Endodermal cell (in vitro differentiated cells): Measurements from ENCODE around the gene EGFLAM. TPM values are rescaled to one million over a fixed set of nuclear protein-coding genes. Genes with fewer than 3 reads are reported as not detected.

ENCODE experiments used
- DNase-seq: peaks from one replicate; pipeline ENCODE4 v3.0.0-alpha.2; 2017
- H3K27ac ChIP-seq: 2 replicates; pipeline ENCODE4 v1.5.1; 2013; ENCODE audit warnings: mild to moderate bottlenecking, low read depth, low read length, moderate library complexity
- H3K27me3 ChIP-seq: 2 replicates; pipeline ENCODE4 v1.6.1; 2013; ENCODE audit warnings: mild to moderate bottlenecking, low read length, moderate library complexity; ENCODE audit not compliant: insufficient read depth, control insufficient read depth, poor library complexity, severe bottlenecking
- H3K36me3 ChIP-seq: 2 replicates; pipeline ENCODE4 v1.7.0; 2013; ENCODE audit warnings: mild to moderate bottlenecking, low read length, moderate library complexity; ENCODE audit not compliant: control insufficient read depth, insufficient read depth
- H3K4me1 ChIP-seq: one replicate; pipeline ENCODE4 v1.7.0; 2013; ENCODE audit warnings: low read length; ENCODE audit not compliant: control insufficient read depth, insufficient read depth
- H3K4me3 ChIP-seq: 2 replicates; pipeline ENCODE4 v1.5.1; 2013; ENCODE audit warnings: mild to moderate bottlenecking, low read length, moderate library complexity
- H3K9ac ChIP-seq: 2 replicates; pipeline ENCODE4 v1.6.1; 2013; ENCODE audit warnings: mild to moderate bottlenecking, low read length, moderate library complexity; ENCODE audit not compliant: poor library complexity, severe bottlenecking; ENCODE audit errors: extremely low read depth
- H3K9me3 ChIP-seq: 2 replicates; pipeline ENCODE4 v1.6.1; 2013; ENCODE audit warnings: mild to moderate bottlenecking, low read length, moderate library complexity; ENCODE audit not compliant: control insufficient read depth
- H3K27ac Mint-ChIP-seq: 2 replicates; pipeline ENCODE4 v1.8.0; 2020; ENCODE audit warnings: mixed read lengths
- H3K27me3 Mint-ChIP-seq: 2 replicates; pipeline ENCODE4 v1.8.0; 2021; ENCODE audit warnings: mild to moderate bottlenecking, mixed read lengths; ENCODE audit not compliant: insufficient read depth
- H3K36me3 Mint-ChIP-seq: 2 replicates; pipeline ENCODE4 v1.8.0; 2020; ENCODE audit warnings: low read depth, mixed read lengths
- H3K4me1 Mint-ChIP-seq: 2 replicates; pipeline ENCODE4 v1.8.0; 2020; ENCODE audit warnings: mixed read lengths
- H3K4me3 Mint-ChIP-seq: 2 replicates; pipeline ENCODE4 v1.8.0; 2020; ENCODE audit warnings: mild to moderate bottlenecking, moderate library complexity, mixed read lengths
- H3K9me3 Mint-ChIP-seq: 2 replicates; pipeline ENCODE4 v1.8.0; 2020; ENCODE audit warnings: mild to moderate bottlenecking, mixed read lengths
- WGBS, 2 experiments: methylation state at CpG; one replicate each; pipeline versions ENCODE4 v1.1.5 to v1.1.7; 2013; ENCODE audit warnings: missing lambda C conversion rate in 2 of 2, mixed read lengths in 1 of 2; ENCODE audit not compliant: insufficient coverage in 1 of 2, insufficient read length in 1 of 2; 5-methylcytosine and 5-hydroxymethylcytosine counted together
- total RNA-seq, 2 donors: library from RNA; stranded (reverse); fragmentation: NEBNext Ultra II Directional in 1 of 2; extraction: Animal tissue kit (Norgen Biotek cat#: 25700) in 1 of 2; gene quantifications; 2 replicates in 1 of 2; 3 replicates in 1 of 2; pipeline ENCODE4 v1.2.1, GENCODE V29; 2021
- TF ChIP-seq, protein P1 (sequence below): fragments of 200-600 bp; sonication (generic); conservative IDR thresholded peaks from 2 replicates; pipeline ENCODE4 v1.5.0; 2021; ENCODE audit warnings: antibody characterized with exemption, mild to moderate bottlenecking

Gene EGFLAM
- total RNA-seq, 2 donors from 2014 or later, result 4.4 to 8.8 TPM

DNA sequence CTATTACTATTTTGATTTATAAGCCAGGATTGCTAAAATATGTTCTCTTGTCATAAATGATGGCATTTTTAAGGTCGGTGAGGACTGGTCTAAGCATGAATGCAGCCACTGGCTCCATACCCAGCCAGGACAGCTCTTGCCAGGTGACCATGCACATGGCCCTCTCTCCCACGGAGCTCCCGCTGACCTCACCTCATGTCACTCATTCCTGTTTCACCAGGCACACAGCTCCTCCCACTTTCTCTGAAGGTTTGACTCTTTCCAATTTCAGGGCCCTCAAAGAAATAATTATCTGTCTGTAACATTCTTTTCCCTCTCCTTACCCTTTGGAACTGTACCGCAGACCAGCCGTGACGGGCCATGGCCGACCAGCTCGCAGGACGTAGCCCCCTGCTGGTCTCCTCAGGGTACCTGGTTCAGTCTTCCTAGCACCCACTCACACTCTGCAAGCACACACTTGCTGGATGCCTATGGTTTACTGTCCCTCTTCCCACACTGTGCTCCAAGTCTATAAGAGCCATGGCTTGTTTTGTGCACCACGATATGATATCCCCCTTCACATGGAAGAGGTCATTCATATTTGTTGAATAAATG lies 225.5 kb downstream of the EGFLAM start:
- TF ChIP-seq, protein P1, sequence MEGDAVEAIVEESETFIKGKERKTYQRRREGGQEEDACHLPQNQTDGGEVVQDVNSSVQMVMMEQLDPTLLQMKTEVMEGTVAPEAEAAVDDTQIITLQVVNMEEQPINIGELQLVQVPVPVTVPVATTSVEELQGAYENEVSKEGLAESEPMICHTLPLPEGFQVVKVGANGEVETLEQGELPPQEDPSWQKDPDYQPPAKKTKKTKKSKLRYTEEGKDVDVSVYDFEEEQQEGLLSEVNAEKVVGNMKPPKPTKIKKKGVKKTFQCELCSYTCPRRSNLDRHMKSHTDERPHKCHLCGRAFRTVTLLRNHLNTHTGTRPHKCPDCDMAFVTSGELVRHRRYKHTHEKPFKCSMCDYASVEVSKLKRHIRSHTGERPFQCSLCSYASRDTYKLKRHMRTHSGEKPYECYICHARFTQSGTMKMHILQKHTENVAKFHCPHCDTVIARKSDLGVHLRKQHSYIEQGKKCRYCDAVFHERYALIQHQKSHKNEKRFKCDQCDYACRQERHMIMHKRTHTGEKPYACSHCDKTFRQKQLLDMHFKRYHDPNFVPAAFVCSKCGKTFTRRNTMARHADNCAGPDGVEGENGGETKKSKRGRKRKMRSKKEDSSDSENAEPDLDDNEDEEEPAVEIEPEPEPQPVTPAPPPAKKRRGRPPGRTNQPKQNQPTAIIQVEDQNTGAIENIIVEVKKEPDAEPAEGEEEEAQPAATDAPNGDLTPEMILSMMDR, result peak; percentile 66
- no peak overlapping the region for H3K4me3 Mint-ChIP-seq
- 95 to 98% methylated on average over 8 to 10 of the region's 10 CpGs for WGBS, 2 experiments

GRCh38 chr5:38494175-38494574 lies 235.8 kb downstream of the EGFLAM start:
- Mint-ChIP-seq H3K9me3 (no peaks in the 10 kb centered on the region), H3K4me1 (no peaks in the 10 kb centered on the region), H3K4me3 (no peak overlapping the region), H3K36me3 (peaks cover 61% of the 10 kb centered on the region), H3K27ac (no peak overlapping the region), H3K27me3 (no peaks in the 10 kb centered on the region)
- peaks cover 99% of the 10 kb centered on the region for H3K36me3 ChIP-seq
- TF ChIP-seq, protein P1, result no peak
- 96 to 100% methylated on average over 1 to 6 of the region's 6 CpGs for WGBS, 2 experiments
- no peaks in the 10 kb centered on the region for H3K9me3 ChIP-seq
- H3K4me1 ChIP-seq, result no peaks in the 10 kb centered on the region
- no peak for DNase-seq
- H3K9ac ChIP-seq, result no peak overlapping the region
- no peaks in the 10 kb centered on the region for H3K27me3 ChIP-seq
- no peak overlapping the region for H3K27ac ChIP-seq
- H3K4me3 ChIP-seq, result no peak overlapping the region

More for the DNA sequence above, 225.5 kb downstream of the EGFLAM start:
- Mint-ChIP-seq H3K36me3 (peaks cover 64% of the 10 kb centered on the region), H3K4me1 (peaks cover 7% of the 10 kb centered on the region), H3K9me3 (no peaks in the 10 kb centered on the region), H3K27ac (no peak overlapping the region), H3K27me3 (no peaks in the 10 kb centered on the region)
- no peaks in the 10 kb centered on the region for H3K9me3 ChIP-seq
- H3K4me3 ChIP-seq, result no peak overlapping the region
- H3K36me3 ChIP-seq, result peaks cover 91% of the 10 kb centered on the region
- no peaks in the 10 kb centered on the region for H3K27me3 ChIP-seq
- no peaks in the 10 kb centered on the region for H3K4me1 ChIP-seq
- H3K9ac ChIP-seq, result no peak overlapping the region
- DNase-seq, result peak; percentile 63
- no peak overlapping the region for H3K27ac ChIP-seq

DNA sequence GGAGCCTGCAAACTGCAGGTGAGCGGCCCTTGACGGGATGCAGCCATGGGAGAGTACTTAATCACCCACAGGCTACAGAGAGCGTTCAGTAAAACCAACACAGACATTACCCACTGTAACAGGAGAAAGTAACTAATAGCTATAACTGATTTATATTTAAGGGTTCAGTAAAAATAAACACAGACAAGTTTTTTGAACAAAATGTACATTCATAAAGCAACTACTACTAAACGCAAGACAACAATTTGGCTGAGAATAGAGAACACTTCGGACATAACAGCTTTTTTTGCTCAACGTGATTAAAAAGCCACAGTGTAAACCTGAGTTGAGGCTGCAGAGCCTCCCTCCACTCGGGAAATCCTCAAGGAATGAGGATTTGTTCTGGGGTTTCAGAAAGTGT lies 236.4 kb downstream of the EGFLAM start:
- Mint-ChIP-seq H3K4me3 (no peak overlapping the region), H3K27ac (no peak overlapping the region), H3K36me3 (peaks cover 64% of the 10 kb centered on the region), H3K9me3 (no peaks in the 10 kb centered on the region), H3K27me3 (no peaks in the 10 kb centered on the region), H3K4me1 (peaks cover 2% of the 10 kb centered on the region)
- WGBS, 2 experiments, result 95 to 97% methylated on average over 3 to 7 of the region's 7 CpGs
- Histone ChIP-seq H3K9me3 (no peaks in the 10 kb centered on the region), H3K36me3 (peaks cover 99% of the 10 kb centered on the region), H3K4me1 (no peaks in the 10 kb centered on the region), H3K27ac (no peak overlapping the region), H3K9ac (no peak overlapping the region), H3K27me3 (no peaks in the 10 kb centered on the region), H3K4me3 (no peak overlapping the region)
- TF ChIP-seq, protein P1, result no peak
- DNase-seq, result no peak
